ENCODE data around the gene TUBA1A. TPM values are rescaled to one million over a fixed set of nuclear protein-coding genes. Genes with fewer than 3 reads are reported as not detected.

TUBA1A gene
- 929 and 1,025 TPM in 2 replicates for total RNA-seq

DNA sequence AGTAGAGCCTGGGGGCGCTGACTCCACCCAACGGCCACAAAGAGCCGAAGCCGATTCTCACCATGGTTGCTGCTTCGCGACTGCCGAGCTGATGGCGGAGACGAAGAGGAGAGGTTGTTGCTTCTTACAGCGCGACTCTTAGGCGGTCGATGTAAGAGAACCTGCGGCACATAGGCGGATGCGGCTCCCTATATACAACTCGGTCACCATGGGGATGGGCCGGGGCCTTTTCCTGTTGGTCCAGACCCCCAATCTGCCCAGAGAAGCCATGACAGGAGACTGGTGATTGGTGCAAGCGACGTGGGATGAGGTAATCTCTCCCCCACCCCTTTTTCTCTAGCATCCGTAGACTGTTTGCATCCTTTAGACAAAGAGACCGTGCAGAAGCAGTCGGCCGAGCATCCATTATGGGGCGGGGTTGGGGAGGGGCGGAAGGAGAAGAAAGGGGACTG lies at the start of gene TUBA1A:
TSS of gene TUBA1A (minus strand) at position 165 of the 452 bp plus-strand sequence. CDS start at position 64, 101 bp downstream.
- peak; percentile 80 for DNase-seq (ENCODE audit: low read depth)
- H3K4me3 ChIP-seq (ENCODE audit: low read depth, low read length), result peak within 1 kb of the TSS; percentile 87
- TF ChIP-seq, protein P1, sequence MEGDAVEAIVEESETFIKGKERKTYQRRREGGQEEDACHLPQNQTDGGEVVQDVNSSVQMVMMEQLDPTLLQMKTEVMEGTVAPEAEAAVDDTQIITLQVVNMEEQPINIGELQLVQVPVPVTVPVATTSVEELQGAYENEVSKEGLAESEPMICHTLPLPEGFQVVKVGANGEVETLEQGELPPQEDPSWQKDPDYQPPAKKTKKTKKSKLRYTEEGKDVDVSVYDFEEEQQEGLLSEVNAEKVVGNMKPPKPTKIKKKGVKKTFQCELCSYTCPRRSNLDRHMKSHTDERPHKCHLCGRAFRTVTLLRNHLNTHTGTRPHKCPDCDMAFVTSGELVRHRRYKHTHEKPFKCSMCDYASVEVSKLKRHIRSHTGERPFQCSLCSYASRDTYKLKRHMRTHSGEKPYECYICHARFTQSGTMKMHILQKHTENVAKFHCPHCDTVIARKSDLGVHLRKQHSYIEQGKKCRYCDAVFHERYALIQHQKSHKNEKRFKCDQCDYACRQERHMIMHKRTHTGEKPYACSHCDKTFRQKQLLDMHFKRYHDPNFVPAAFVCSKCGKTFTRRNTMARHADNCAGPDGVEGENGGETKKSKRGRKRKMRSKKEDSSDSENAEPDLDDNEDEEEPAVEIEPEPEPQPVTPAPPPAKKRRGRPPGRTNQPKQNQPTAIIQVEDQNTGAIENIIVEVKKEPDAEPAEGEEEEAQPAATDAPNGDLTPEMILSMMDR (conservative IDR thresholded peaks at IDR 0.05; ENCODE audit: low read depth, low read length), result no peak

DNA sequence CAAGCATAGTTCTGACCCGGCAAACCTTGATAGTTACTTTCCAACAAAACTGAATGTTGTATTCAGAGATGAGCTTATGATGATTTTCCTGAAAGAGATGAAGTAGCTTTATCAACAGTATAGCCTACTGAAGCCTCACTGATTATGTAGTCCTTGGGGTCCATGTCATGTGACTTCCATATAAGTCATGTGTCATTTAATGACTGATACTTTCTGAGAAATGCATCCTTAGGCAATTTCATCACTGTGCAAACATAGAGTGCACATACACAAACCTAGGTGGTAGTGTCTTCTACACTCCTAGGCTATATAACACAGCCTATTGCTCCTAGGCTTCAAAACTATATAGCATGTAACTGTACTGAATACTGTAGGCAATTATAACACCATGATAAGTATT lies 47.5 kb upstream of the TUBA1A start:
- no peak for DNase-seq (ENCODE audit: low read depth)
- TF ChIP-seq, protein P1 (conservative IDR thresholded peaks at IDR 0.05; ENCODE audit: low read depth, low read length), result no peak
- no peak overlapping the region for H3K4me3 ChIP-seq (ENCODE audit: low read depth, low read length)

DNA sequence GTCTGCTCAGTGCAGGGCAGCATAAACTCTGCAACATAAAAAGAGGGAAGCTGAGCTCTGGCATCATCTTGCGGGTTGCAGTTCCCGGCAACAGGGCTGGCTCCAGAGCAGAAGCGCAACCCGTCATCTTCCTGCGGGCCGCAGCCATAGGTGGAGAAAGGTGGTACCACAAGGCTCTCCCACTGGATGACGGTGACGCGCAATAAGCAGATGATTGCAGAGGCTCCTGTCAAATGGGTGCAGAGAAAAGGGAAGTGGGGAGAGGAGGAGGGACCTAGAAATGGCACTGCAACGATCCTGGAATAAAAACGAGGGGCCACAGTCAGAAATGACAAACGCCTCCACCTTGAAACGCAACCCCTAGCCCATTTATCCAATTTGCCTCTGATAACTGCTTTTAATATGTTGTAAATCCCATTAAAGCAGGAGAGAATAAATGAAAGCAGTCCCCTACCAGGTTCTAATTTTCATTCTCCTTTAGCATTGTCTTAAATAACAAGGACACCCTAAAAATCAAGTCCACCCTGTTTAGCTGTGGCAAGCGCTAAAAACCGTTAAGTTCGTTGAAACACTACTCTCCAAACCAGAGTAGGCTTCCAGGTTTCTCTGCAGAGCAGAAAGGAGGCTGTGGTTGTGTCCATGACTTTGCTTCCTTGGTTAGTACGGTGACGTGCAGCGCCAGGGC lies 45.1 kb upstream of the TUBA1A start:
- no peak for DNase-seq (ENCODE audit: low read depth)
- H3K4me3 ChIP-seq (ENCODE audit: low read depth, low read length), result peak overlapping the region; percentile 6

DNA sequence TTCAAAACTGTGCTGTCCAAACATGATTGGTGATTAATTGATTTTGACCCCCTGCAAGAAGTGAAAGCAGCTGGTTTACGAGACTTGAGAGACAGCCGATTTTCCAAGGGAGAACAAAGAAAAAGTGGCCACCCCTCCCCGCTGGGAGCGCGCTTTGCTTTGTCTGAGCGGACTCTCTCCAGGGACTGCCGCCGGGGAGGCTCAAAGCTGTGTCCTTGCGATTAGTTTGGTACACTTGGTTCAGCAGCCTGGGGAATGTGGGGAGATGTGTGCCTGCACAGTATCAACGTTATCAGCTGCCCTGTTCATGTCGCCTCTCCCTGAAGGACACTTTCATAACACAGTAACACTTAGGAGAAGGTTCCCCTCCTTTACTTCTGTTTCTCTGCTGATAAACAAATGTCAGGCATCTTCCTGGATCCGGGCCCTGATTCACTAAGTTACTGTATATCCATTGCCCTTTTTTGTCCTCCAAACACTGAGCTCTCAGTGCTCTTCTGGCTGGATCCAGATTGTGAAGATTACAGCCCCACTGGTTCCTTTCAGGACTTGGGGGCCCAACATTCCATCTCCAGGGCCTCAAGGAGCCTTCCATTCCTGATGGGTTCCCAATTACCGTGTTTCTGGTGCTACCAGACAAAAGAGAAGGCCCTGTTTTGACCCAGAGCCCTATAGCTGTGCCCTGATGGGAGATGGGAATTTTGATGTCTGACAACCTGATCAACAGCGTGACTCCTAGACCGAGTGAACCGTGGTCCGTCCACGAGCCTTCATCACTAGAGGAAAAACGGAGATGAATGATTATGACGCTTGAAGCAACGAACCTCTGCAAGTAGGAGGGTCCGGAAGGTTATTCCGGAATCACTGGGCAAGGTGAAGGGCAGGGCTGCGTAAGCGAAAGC lies 44.3 kb upstream of the TUBA1A start:
- DNase-seq (ENCODE audit: low read depth), result no peak
- H3K4me3 ChIP-seq (ENCODE audit: low read depth, low read length), result no peak overlapping the region

More for the DNA sequence above, 45.1 kb upstream of the TUBA1A start:
- TF ChIP-seq, protein P1 (conservative IDR thresholded peaks at IDR 0.05; ENCODE audit: low read depth, low read length), result no peak

DNA sequence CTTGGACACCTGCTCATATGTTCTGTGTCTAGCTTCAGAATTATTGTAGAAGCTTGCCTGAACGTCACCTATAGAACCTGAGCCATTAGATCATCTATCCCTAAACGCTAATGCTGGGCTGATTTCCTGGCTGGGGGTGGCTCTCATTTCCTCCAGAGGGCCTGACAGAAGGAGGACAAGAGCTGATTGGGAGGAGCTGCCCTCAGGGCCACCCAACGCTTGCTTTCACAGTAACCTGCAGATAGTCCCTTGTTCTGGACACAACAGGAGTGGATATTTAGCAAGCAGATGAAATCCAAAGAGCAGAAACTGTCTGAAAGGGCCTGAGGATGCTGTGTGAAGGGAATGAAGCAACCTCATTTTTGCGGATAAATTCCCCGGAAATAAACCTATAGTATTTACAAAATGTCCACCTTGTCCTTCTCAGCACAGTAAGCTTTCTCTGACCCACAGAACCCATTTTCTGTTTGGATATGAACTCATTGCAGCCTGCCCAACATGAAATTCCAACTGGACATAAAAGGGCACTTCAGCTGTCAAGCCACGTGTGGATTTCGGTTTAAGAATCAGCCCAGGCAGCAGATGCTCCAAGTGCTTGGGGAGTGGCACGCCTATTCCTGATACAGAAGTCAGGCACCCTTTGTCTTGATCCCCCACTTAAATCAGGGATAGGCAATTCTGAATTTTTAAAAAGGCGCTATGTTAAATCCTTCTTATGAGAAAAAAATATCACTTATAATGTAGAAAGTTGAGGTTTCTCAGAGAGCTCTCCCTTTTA lies 43.2 kb upstream of the TUBA1A start:
- H3K4me3 ChIP-seq (ENCODE audit: low read depth, low read length), result no peak overlapping the region
- DNase-seq (ENCODE audit: low read depth), result no peak
- TF ChIP-seq, protein P1 (conservative IDR thresholded peaks at IDR 0.05; ENCODE audit: low read depth, low read length), result no peak

More for the DNA sequence above, 44.3 kb upstream of the TUBA1A start:
- TF ChIP-seq, protein P1 (conservative IDR thresholded peaks at IDR 0.05; ENCODE audit: low read depth, low read length), result no peak

DNA sequence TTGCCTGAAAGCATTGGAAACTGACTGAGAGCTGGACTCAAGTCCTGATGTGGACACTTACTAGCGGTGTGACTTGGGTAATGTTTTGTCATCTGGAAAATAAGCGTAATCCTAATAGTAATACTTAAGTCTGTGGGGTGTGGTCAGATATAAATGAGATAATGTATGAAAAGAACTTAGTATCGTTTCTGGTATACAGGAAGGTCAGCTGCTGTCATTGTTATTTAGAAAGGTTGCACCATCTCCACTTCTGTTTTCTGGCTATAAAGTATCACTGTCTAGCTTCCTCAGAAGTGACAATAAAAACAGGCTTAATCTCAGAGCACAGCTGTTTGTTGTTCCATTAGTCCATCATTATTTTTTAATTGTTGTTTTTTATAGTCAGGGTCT lies 41.9 kb upstream of the TUBA1A start:
- H3K4me3 ChIP-seq (ENCODE audit: low read depth, low read length), result no peak overlapping the region
- no peak for DNase-seq (ENCODE audit: low read depth)
- TF ChIP-seq, protein P1 (conservative IDR thresholded peaks at IDR 0.05; ENCODE audit: low read depth, low read length), result no peak

Measured in epithelial cell of proximal tubule (primary cell).